ENCODE results near the gene CASS4.

The CASS4 gene

DNA sequence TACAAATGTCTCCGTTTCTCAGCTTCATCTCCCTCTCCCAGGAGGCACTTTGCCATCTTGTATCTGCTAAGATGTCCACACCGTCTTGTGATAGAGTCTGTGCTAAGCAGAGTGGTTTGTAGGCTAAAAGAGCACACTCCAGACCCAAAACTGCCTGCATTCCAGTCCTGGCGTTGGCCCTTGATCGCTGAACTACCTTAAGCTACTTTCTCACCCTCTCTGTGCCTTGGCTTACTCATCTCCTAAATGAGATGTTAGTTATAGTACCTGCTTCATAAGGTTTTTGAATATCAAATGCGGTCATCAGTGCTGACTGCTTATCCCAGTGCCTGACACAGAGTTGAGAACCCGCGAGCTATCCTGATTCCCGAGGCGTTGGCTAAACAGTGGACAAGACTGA, 14.0 kb downstream of the CASS4 start:
- H3K27ac ChIP-seq (ENCODE audit: low read length), result no peak overlapping the region
- H3K4me3 ChIP-seq (ENCODE audit: low read length), result no peak overlapping the region
- H3K9me3 ChIP-seq (ENCODE audit: control insufficient read depth, low read depth, low read length), result no peaks in the 10 kb centered on the region
- H3K27me3 ChIP-seq (ENCODE audit: control insufficient read depth, insufficient read depth, low read length), result peaks cover 9% of the 10 kb centered on the region
- no peaks in the 10 kb centered on the region for H3K4me1 ChIP-seq (ENCODE audit: control insufficient read depth, low read depth, low read length)
- H3K36me3 ChIP-seq (ENCODE audit: control insufficient read depth, low read depth, low read length), result no peaks in the 10 kb centered on the region
- H3K9ac ChIP-seq (ENCODE audit: low read length), result no peak overlapping the region

DNA sequence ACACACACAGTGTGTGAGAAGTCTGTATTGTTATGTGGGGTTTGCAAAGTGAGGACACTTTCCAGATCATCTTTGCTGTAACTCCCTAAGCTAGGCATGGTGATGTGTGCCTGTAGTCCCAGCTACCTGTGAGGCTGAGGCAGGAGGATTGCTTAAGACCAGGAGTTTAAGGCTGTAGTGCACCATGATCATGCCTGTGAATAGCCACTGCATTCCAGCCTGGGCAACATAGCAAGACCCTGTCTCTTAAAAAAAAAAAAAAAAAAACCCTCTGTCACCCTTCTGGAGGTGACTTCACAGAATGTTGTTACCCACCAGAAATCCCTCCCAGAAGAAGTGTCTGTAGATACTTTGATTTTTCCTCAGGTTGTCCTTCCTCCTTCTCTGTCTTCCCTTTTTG, 14.9 kb downstream of the CASS4 start:
- no peaks in the 10 kb centered on the region for H3K4me1 ChIP-seq (ENCODE audit: control insufficient read depth, low read depth, low read length)
- H3K9ac ChIP-seq (ENCODE audit: low read length), result no peak overlapping the region
- H3K4me3 ChIP-seq (ENCODE audit: low read length), result no peak overlapping the region
- peaks cover 5% of the 10 kb centered on the region for H3K27me3 ChIP-seq (ENCODE audit: control insufficient read depth, insufficient read depth, low read length)
- H3K36me3 ChIP-seq (ENCODE audit: control insufficient read depth, low read depth, low read length), result no peaks in the 10 kb centered on the region
- no peak overlapping the region for H3K27ac ChIP-seq (ENCODE audit: low read length)
- H3K9me3 ChIP-seq (ENCODE audit: control insufficient read depth, low read depth, low read length), result no peaks in the 10 kb centered on the region

DNA sequence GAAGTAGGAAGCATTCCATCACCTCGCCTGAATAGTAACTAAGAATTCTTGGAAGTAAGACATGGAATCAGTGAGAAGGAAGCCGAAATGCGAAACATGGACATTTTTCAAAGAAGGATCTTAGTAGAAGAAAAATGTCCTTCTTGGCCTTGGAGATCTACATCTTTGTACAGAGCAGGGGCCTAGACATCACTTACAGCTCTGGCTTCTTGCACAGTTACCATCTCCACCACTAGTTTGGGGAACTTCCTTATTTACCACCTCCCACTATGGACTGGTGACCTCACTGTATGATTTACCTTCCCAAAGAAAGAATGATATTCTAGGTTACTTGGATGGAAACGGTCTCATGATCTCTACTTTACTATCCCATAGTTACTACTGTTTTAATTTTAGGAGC, 15.7 kb downstream of the CASS4 start:
- Histone ChIP-seq H3K4me1 (ENCODE audit: control insufficient read depth, low read depth, low read length) (no peaks in the 10 kb centered on the region), H3K36me3 (ENCODE audit: control insufficient read depth, low read depth, low read length) (no peaks in the 10 kb centered on the region), H3K9me3 (ENCODE audit: control insufficient read depth, low read depth, low read length) (no peaks in the 10 kb centered on the region), H3K27ac (ENCODE audit: low read length) (no peak overlapping the region), H3K27me3 (ENCODE audit: control insufficient read depth, insufficient read depth, low read length) (no peaks in the 10 kb centered on the region), H3K4me3 (ENCODE audit: low read length) (no peak overlapping the region), H3K9ac (ENCODE audit: low read length) (no peak overlapping the region)

DNA sequence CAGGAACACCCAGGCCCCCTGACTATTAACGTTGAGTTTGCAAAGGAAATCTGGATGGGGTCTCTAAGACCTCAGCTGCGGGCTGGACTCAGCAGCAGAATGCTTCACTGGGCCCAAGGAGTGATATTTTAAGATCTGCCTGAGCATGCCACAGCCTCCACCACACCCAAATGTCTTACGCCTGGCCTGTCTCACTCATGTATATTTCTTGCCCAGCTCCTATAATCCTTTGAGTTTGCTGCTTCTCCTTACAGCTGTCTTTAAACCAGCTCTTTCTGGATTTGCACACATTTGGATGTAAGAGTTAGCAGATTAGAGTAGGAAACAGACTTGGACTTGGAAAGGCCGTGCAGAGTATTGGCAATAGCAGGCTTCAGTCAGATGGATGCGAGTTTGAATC, 16.4 kb downstream of the CASS4 start:
- H3K27ac ChIP-seq (ENCODE audit: low read length), result no peak overlapping the region
- H3K27me3 ChIP-seq (ENCODE audit: control insufficient read depth, insufficient read depth, low read length), result no peaks in the 10 kb centered on the region
- no peak overlapping the region for H3K4me3 ChIP-seq (ENCODE audit: low read length)
- H3K9ac ChIP-seq (ENCODE audit: low read length), result no peak overlapping the region
- no peaks in the 10 kb centered on the region for H3K9me3 ChIP-seq (ENCODE audit: control insufficient read depth, low read depth, low read length)
- no peaks in the 10 kb centered on the region for H3K4me1 ChIP-seq (ENCODE audit: control insufficient read depth, low read depth, low read length)
- H3K36me3 ChIP-seq (ENCODE audit: control insufficient read depth, low read depth, low read length), result no peaks in the 10 kb centered on the region

DNA sequence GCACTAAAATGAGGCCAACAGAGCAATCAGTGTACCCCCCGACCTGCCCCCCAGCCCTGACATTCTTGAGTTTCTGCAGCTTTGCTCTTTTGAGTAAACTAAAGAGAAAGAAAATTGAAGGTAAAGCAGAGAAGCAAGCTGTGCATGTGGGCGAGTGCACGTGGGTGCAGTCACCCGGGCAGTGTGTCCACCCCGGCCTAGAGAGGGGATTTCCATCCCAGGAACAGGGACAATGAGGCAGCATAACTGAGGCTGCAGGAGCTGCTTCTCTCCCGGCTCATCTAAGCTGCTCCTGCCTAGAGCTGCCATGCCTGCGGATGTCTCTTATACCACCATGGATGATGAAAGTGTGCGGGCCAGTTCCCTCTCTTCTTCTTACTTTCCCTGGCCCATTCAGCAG, 16.8 kb downstream of the CASS4 start:
- no peak overlapping the region for H3K9ac ChIP-seq (ENCODE audit: low read length)
- H3K9me3 ChIP-seq (ENCODE audit: control insufficient read depth, low read depth, low read length), result no peaks in the 10 kb centered on the region
- no peaks in the 10 kb centered on the region for H3K4me1 ChIP-seq (ENCODE audit: control insufficient read depth, low read depth, low read length)
- no peak overlapping the region for H3K4me3 ChIP-seq (ENCODE audit: low read length)
- H3K27ac ChIP-seq (ENCODE audit: low read length), result no peak overlapping the region
- H3K36me3 ChIP-seq (ENCODE audit: control insufficient read depth, low read depth, low read length), result no peaks in the 10 kb centered on the region
- H3K27me3 ChIP-seq (ENCODE audit: control insufficient read depth, insufficient read depth, low read length), result no peaks in the 10 kb centered on the region

DNA sequence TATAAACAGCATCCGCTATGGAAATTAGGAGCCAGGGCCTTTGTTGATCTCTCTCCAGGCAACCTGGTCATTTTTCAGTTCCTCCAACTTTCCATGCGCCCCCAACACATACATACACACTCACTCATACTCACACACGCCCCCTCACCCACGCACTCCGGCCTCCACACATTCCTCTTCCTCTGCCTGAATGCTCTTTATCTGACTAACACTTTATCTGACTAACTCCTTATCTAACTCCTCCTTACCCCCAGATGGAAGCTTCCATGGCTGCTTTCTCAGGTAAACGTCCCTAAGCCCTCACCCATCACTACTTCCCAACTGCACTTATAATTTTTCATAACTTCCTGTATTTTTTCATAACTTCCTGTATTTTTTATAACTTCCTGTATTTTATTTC, 17.4 kb downstream of the CASS4 start:
- H3K9ac ChIP-seq (ENCODE audit: low read length), result no peak overlapping the region
- no peaks in the 10 kb centered on the region for H3K9me3 ChIP-seq (ENCODE audit: control insufficient read depth, low read depth, low read length)
- H3K4me1 ChIP-seq (ENCODE audit: control insufficient read depth, low read depth, low read length), result no peaks in the 10 kb centered on the region
- no peak overlapping the region for H3K27ac ChIP-seq (ENCODE audit: low read length)
- H3K4me3 ChIP-seq (ENCODE audit: low read length), result no peak overlapping the region
- H3K36me3 ChIP-seq (ENCODE audit: control insufficient read depth, low read depth, low read length), result no peaks in the 10 kb centered on the region
- H3K27me3 ChIP-seq (ENCODE audit: control insufficient read depth, insufficient read depth, low read length), result no peaks in the 10 kb centered on the region

DNA sequence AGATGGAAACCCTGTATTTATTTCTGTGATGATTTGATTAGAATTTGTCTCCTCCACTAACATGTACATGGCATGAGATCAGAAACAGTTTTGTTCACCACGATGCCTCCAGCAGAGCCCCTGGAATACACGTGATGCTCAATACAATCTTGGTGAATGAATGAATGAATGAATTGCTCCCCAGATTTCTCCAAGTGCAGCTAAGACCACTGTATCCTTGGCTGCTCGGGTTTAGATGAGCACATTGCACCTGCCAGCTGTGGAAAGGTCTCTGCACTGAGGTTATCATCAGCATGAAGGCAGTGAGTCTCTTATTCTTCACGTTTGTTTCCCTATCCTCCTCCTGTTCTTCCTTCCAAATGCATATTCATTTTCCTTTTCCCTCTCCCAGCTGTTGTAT, 17.9 kb downstream of the CASS4 start:
- Histone ChIP-seq H3K9me3 (ENCODE audit: control insufficient read depth, low read depth, low read length) (no peaks in the 10 kb centered on the region), H3K4me3 (ENCODE audit: low read length) (no peak overlapping the region), H3K27ac (ENCODE audit: low read length) (no peak overlapping the region)

DNA sequence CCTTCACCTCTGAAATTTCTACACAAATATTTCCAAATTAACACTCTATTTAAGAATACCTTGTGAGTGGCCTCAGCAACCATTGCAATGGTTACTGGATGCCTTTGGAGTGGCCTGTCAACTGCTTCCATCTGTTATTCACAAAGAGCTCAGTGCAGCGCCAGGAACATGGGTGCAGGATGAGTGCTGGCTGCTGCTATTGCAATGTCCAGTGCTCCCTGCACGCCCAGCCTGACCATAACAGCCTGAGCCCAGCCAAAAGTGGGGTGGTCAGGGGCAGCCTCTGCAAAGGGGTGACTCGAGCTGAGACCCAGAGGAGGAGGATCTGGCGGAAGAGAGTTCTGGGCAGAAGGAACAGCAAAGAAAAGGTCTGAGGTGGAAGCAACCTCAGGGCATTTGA, 18.4 kb downstream of the CASS4 start:
- H3K9me3 ChIP-seq (ENCODE audit: control insufficient read depth, low read depth, low read length), result no peaks in the 10 kb centered on the region
- H3K36me3 ChIP-seq (ENCODE audit: control insufficient read depth, low read depth, low read length), result no peaks in the 10 kb centered on the region
- no peak overlapping the region for H3K27ac ChIP-seq (ENCODE audit: low read length)
- no peak overlapping the region for H3K4me3 ChIP-seq (ENCODE audit: low read length)
- no peak overlapping the region for H3K9ac ChIP-seq (ENCODE audit: low read length)
- no peaks in the 10 kb centered on the region for H3K4me1 ChIP-seq (ENCODE audit: control insufficient read depth, low read depth, low read length)
- H3K27me3 ChIP-seq (ENCODE audit: control insufficient read depth, insufficient read depth, low read length), result no peaks in the 10 kb centered on the region

More for the DNA sequence above, 17.9 kb downstream of the CASS4 start:
- H3K9ac ChIP-seq (ENCODE audit: low read length), result no peak overlapping the region
- no peaks in the 10 kb centered on the region for H3K4me1 ChIP-seq (ENCODE audit: control insufficient read depth, low read depth, low read length)
- H3K27me3 ChIP-seq (ENCODE audit: control insufficient read depth, insufficient read depth, low read length), result no peaks in the 10 kb centered on the region
- H3K36me3 ChIP-seq (ENCODE audit: control insufficient read depth, low read depth, low read length), result no peaks in the 10 kb centered on the region

DNA sequence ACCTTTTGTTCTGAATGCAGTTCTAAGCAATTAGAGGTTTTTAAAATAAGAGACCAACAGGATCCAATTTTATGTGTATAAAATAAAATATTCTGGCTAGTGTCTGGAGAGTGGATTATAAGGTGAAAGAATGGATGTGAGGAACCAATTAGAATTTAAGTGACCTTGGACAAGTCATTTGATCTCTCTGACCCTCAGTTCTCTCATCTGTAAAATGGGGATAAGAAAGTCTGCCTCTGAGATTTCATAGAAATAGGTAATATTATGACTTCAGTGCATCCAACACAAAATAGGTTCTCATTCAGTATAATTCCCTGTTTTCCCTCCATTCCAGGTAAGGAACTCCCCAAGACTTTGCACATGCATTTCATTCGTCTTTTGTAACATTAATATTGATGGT, 18.9 kb downstream of the CASS4 start:
- Histone ChIP-seq H3K4me1 (ENCODE audit: control insufficient read depth, low read depth, low read length) (no peaks in the 10 kb centered on the region), H3K27ac (ENCODE audit: low read length) (no peak overlapping the region), H3K9me3 (ENCODE audit: control insufficient read depth, low read depth, low read length) (no peaks in the 10 kb centered on the region), H3K27me3 (ENCODE audit: control insufficient read depth, insufficient read depth, low read length) (no peaks in the 10 kb centered on the region), H3K4me3 (ENCODE audit: low read length) (no peak overlapping the region), H3K9ac (ENCODE audit: low read length) (no peak overlapping the region), H3K36me3 (ENCODE audit: control insufficient read depth, low read depth, low read length) (no peaks in the 10 kb centered on the region)

DNA sequence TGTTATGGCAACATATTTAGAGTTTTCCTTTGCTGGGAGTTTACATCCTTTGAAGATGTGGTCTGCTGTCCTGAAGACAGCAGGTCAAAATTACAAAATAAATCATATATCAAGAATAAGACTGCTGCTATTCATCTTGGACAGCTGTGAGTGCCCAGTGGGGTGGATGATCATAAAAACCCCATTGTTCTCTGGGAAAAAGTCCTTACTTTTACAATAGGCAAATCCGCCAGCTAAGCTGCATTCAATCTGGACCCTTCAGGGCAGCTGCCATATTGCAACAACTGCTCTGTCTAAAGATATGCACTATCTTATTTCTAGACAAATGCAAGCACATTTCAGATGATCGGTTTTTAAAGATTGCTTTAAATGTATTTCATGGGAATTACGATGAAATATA, 19.4 kb downstream of the CASS4 start:
- H3K9ac ChIP-seq (ENCODE audit: low read length), result no peak overlapping the region
- H3K4me3 ChIP-seq (ENCODE audit: low read length), result no peak overlapping the region
- no peaks in the 10 kb centered on the region for H3K27me3 ChIP-seq (ENCODE audit: control insufficient read depth, insufficient read depth, low read length)
- H3K9me3 ChIP-seq (ENCODE audit: control insufficient read depth, low read depth, low read length), result no peaks in the 10 kb centered on the region
- no peaks in the 10 kb centered on the region for H3K36me3 ChIP-seq (ENCODE audit: control insufficient read depth, low read depth, low read length)
- H3K4me1 ChIP-seq (ENCODE audit: control insufficient read depth, low read depth, low read length), result no peaks in the 10 kb centered on the region
- H3K27ac ChIP-seq (ENCODE audit: low read length), result no peak overlapping the region

DNA sequence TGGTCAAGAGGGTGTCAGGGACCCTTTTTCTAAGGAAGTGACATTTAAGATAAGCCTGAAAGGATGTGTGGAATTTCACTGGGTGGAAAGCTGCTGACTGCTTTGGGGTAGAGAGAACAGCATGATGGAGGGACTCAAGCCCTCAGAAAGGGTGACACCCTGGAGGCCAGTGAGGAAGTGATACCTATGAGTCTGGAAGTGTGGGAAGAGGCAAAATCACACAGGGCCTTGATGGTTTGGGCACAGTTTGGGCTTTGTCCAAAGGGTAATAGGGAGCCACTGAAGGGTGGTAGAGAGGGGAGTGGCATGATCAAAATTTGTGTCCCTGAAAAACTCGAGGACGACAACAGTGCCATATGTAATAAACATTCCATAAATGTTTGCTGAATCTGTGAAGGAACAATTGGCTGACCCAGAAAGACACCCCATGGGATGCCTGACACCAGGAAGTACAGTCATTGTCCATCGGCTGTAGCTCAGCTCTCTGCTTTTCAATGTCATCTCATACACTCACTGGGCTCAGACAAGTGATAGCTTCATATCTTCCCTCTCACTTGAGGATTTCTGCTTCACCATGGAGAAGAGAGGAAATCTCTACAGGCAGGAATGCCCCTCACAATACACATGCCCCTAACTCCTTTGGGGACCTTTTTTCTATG, 21.3 kb downstream of the CASS4 start:
- Histone ChIP-seq H3K4me3 (ENCODE audit: low read length) (no peak overlapping the region), H3K36me3 (ENCODE audit: control insufficient read depth, low read depth, low read length) (no peaks in the 10 kb centered on the region), H3K9ac (ENCODE audit: low read length) (no peak overlapping the region), H3K4me1 (ENCODE audit: control insufficient read depth, low read depth, low read length) (no peaks in the 10 kb centered on the region), H3K9me3 (ENCODE audit: control insufficient read depth, low read depth, low read length) (no peaks in the 10 kb centered on the region), H3K27ac (ENCODE audit: low read length) (no peak overlapping the region), H3K27me3 (ENCODE audit: control insufficient read depth, insufficient read depth, low read length) (no peaks in the 10 kb centered on the region)

DNA sequence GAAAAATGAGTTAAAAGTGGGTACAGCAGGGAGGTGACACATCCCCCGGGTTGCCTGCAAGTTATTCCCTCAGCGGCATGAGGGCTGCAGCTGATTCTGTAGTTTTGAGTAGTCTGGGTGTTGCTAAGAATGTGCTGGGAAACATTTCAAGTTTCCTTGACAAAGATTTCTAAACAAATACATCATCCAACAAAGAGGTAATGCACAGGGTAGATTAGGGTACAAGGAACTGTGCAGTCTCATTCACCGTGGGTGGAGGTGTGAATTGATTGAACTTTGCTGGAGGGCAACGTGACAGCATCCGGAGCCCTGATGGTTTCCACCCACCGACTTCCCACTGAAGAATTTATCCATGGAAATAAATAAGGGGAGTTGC, 21.8 kb downstream of the CASS4 start:
- Histone ChIP-seq H3K36me3 (ENCODE audit: control insufficient read depth, low read depth, low read length) (no peaks in the 10 kb centered on the region), H3K27me3 (ENCODE audit: control insufficient read depth, insufficient read depth, low read length) (no peaks in the 10 kb centered on the region), H3K4me1 (ENCODE audit: control insufficient read depth, low read depth, low read length) (no peaks in the 10 kb centered on the region), H3K27ac (ENCODE audit: low read length) (no peak overlapping the region), H3K9me3 (ENCODE audit: control insufficient read depth, low read depth, low read length) (no peaks in the 10 kb centered on the region), H3K4me3 (ENCODE audit: low read length) (no peak overlapping the region), H3K9ac (ENCODE audit: low read length) (no peak overlapping the region)

Data from iPS-18a (cell line).